ENCODE data around the gene PARD6G. TPM values are rescaled to one million over a fixed set of nuclear protein-coding genes. Genes with fewer than 3 reads are reported as not detected.

PARD6G gene
- total and polyA plus RNA-seq, 2 experiments from 2014 or later = 6.9 to 18.5 TPM

GRCh38 chr18:80253871-80254492 lies 6.7 kb upstream of the PARD6G start (continued):
- TF ChIP-seq REST (IDR thresholded peaks at IDR 0.05; ENCODE audit: unreplicated experiment) (no peak), ETS1 (IDR thresholded peaks at IDR 0.05) (no peak), CTCF (conservative IDR thresholded peaks at IDR 0.05; ENCODE audit: low read depth in 2 of 2) (no peak), POLR2AphosphoS5 (IDR thresholded peaks at IDR 0.05; ENCODE audit: low read depth) (no peak), EZH2 (IDR thresholded peaks at IDR 0.05; ENCODE audit: low read depth, unreplicated experiment) (no peak)

GRCh38 chr18:80253236-80253635 lies 5.9 kb upstream of the PARD6G start:
- no peak overlapping the region for H3K27ac Mint-ChIP-seq
- peaks cover 42% of the 10 kb centered on the region for H3K9me3 Mint-ChIP-seq
- Histone ChIP-seq H3K27me3 (ENCODE audit: insufficient read depth) (peaks cover under 1% of the 10 kb centered on the region; the same call in 1 of the 2 replicates), H3K79me2 (replicated peaks; ENCODE audit: insufficient read depth) (no peaks in the 10 kb centered on the region), H3K9me2 (ENCODE audit: insufficient read depth) (no peaks in the 10 kb centered on the region; the same call in 1 of the 2 replicates), H3K27ac (ENCODE audit: low read depth) (no peak overlapping the region), H2AFZ (no peak overlapping the region), H3K4me1 (ENCODE audit: insufficient read depth) (no peaks in the 10 kb centered on the region), H3K4me3 (no peak overlapping the region), H3K36me3 (ENCODE audit: insufficient read depth) (no peaks in the 10 kb centered on the region), H3K4me2 (no peak overlapping the region), H3F3A (replicated peaks; ENCODE audit: low read depth) (no peaks in the 10 kb centered on the region), H4K20me1 (replicated peaks; ENCODE audit: insufficient read depth) (no peaks in the 10 kb centered on the region)
- DNase-seq (ENCODE audit: low spot score) (no peak), ATAC-seq (no peak)
- H3K27me3 Mint-ChIP-seq (ENCODE audit: insufficient read depth, low read depth, poor library complexity) = peaks cover 11% of the 10 kb centered on the region
- H3K36me3 Mint-ChIP-seq (ENCODE audit: low read depth) = 0 out of 3 replicates have a peak, but pooled peaks cover 6% of the 10 kb centered on the region
- H3K4me1 Mint-ChIP-seq = no peaks in the 10 kb centered on the region
- no peak overlapping the region for H3K4me3 Mint-ChIP-seq
- TF ChIP-seq JUNB (IDR thresholded peaks at IDR 0.05; ENCODE audit: unreplicated experiment) = no peak
- TF ChIP-seq CREB1 (CRISPR knock-in tag; IDR thresholded peaks at IDR 0.05; ENCODE audit: low read depth) = no peak
- no peak for TF ChIP-seq REST (IDR thresholded peaks at IDR 0.05; ENCODE audit: unreplicated experiment)
- TF ChIP-seq CTCF (conservative IDR thresholded peaks at IDR 0.05; ENCODE audit: low read depth in 2 of 2) = no peak
- no peak for TF ChIP-seq EZH2 (IDR thresholded peaks at IDR 0.05; ENCODE audit: low read depth, unreplicated experiment)
